Type B pancreatic cell (in vitro differentiated cells): ENCODE data around the gene TMEM131L. TPM values are rescaled to one million over a fixed set of nuclear protein-coding genes. Genes with fewer than 3 reads are reported as not detected.

ENCODE experiments used
- DNase-seq: peaks from one replicate; pipeline ENCODE4 v3.0.0; 2021; ENCODE audit warnings: mixed read lengths; ENCODE audit not compliant: unreplicated experiment; ENCODE audit errors: extremely low spot score
- H3K27ac Mint-ChIP-seq: 2 replicates; pipeline ENCODE4 v1.8.0; 2021; ENCODE audit warnings: mild to moderate bottlenecking, mixed read lengths
- H3K27me3 Mint-ChIP-seq: 2 replicates; pipeline ENCODE4 v1.8.0; 2021; ENCODE audit warnings: mixed read lengths
- H3K36me3 Mint-ChIP-seq: 2 replicates; pipeline ENCODE4 v1.8.0; 2021; ENCODE audit warnings: mixed read lengths
- H3K4me1 Mint-ChIP-seq: one replicate; pipeline ENCODE4 v1.8.0; 2021; ENCODE audit warnings: mixed read lengths; ENCODE audit not compliant: unreplicated experiment
- H3K4me3 Mint-ChIP-seq: 2 replicates; pipeline ENCODE4 v1.8.0; 2021; ENCODE audit warnings: mild to moderate bottlenecking, mixed read lengths
- H3K9me3 Mint-ChIP-seq: 2 replicates; pipeline ENCODE4 v1.8.0; 2021; ENCODE audit warnings: mixed read lengths
- total RNA-seq: library from RNA; stranded (reverse); gene quantifications from 2 replicates; pipeline ENCODE4 v1.2.1, GENCODE V29; 2021; ENCODE audit warnings: low replicate concordance
- TF ChIP-seq, protein P1 (sequence below): fragments of 200-600 bp; sonication (generic); conservative IDR thresholded peaks from 2 replicates; pipeline ENCODE4 v1.5.0; 2021; ENCODE audit warnings: antibody characterized with exemption, mild to moderate bottlenecking

Gene TMEM131L
- total RNA-seq, 1 donor from 2014 or later = 21.3 TPM

- DNase-seq = no peak
- Mint-ChIP-seq H3K36me3 (no peaks in the 10 kb centered on the region), H3K9me3 (no peaks in the 10 kb centered on the region), H3K27ac (no peak overlapping the region), H3K4me1 (peaks cover 10% of the 10 kb centered on the region), H3K27me3 (peaks cover 15% of the 10 kb centered on the region), H3K4me3 (no peak overlapping the region)
- TF ChIP-seq, protein P1, sequence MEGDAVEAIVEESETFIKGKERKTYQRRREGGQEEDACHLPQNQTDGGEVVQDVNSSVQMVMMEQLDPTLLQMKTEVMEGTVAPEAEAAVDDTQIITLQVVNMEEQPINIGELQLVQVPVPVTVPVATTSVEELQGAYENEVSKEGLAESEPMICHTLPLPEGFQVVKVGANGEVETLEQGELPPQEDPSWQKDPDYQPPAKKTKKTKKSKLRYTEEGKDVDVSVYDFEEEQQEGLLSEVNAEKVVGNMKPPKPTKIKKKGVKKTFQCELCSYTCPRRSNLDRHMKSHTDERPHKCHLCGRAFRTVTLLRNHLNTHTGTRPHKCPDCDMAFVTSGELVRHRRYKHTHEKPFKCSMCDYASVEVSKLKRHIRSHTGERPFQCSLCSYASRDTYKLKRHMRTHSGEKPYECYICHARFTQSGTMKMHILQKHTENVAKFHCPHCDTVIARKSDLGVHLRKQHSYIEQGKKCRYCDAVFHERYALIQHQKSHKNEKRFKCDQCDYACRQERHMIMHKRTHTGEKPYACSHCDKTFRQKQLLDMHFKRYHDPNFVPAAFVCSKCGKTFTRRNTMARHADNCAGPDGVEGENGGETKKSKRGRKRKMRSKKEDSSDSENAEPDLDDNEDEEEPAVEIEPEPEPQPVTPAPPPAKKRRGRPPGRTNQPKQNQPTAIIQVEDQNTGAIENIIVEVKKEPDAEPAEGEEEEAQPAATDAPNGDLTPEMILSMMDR = no peak
Measured at GRCh38 chr4:153652051-153652784, 186.1 kb downstream of the TMEM131L start.

DNA sequence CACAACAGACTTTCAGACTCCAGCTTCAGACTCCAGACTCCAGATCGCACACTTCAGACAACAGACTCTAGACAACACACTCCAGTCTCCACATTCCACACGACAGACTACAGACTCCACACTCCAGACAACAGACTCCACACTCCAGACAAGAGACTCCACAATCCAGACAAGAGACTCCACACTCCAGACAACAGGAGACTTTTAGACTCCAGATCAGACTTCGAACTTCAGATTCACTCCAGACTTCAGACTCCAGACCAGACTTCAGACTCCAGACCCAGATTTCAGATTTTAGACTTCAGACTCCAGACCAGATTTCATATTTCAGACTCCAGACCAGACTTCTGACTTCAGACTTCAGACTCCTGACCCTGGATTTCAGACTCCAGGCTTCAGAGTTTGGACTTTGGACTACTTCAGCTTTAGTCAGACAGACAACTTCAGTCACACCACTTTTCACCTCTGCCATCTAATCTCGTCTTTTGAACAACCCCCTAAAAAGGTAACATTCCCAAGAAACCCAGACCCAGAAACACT is 188.9 kb downstream of the TMEM131L start:
- no peak for DNase-seq
- no peak overlapping the region for H3K4me3 Mint-ChIP-seq
- H3K9me3 Mint-ChIP-seq = no peaks in the 10 kb centered on the region
- peaks cover 5% of the 10 kb centered on the region for H3K4me1 Mint-ChIP-seq
- H3K27me3 Mint-ChIP-seq = peaks cover 15% of the 10 kb centered on the region
- H3K27ac Mint-ChIP-seq = no peak overlapping the region
- TF ChIP-seq, protein P1 = no peak
- no peaks in the 10 kb centered on the region for H3K36me3 Mint-ChIP-seq

DNA sequence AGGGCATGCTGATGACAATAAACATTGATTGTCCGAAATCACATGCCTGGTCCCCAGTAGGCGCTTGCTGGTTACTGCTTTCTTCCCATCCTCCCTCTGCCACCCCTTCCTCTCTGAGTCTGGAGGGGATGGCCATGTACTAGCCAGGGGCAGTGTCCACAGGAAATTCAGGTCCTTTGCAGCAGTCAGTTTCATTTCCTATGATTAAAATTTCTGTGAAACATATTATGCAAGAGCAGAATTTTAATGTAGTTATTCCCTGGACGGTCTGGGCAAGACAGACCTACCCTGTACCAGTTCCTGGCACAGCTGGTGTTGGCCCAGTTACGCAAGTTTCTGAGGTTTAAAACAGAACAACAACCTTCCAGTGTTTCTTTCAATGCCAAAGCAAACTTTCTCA is 189.8 kb downstream of the TMEM131L start:
- peaks cover 5% of the 10 kb centered on the region for H3K4me1 Mint-ChIP-seq
- no peaks in the 10 kb centered on the region for H3K36me3 Mint-ChIP-seq
- H3K9me3 Mint-ChIP-seq = no peaks in the 10 kb centered on the region
- H3K4me3 Mint-ChIP-seq = no peak overlapping the region
- H3K27me3 Mint-ChIP-seq = peaks cover 15% of the 10 kb centered on the region
- DNase-seq = no peak
- TF ChIP-seq, protein P1 = no peak
- H3K27ac Mint-ChIP-seq = no peak overlapping the region

GRCh38 chr4:153661215-153661822 is 195.2 kb downstream of the TMEM131L start:
- H3K9me3 Mint-ChIP-seq = peaks cover 16% of the 10 kb centered on the region
- H3K36me3 Mint-ChIP-seq = no peaks in the 10 kb centered on the region
- no peak for DNase-seq
- H3K4me1 Mint-ChIP-seq = no peaks in the 10 kb centered on the region
- peaks cover 3% of the 10 kb centered on the region for H3K27me3 Mint-ChIP-seq
- TF ChIP-seq, protein P1 = no peak
- no peak overlapping the region for H3K27ac Mint-ChIP-seq
- no peak overlapping the region for H3K4me3 Mint-ChIP-seq

DNA sequence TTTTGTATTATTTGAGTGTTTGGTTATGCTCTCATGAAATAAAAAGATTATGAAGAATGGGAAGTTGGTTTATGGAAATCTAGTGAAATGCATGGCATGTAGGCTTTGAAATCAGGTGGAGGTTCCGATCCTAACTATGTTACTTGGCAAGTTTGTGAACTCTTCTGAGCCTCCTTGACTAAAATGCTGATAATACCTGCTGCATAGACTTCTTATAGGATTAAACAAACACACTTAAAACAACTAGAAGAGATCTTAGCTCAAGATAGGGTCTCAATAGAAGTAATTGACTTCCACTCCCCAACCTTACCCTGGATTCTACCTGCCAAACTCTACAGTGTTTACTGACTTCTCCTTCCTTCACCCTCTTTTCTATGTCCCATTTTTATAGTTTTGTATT is 195.7 kb downstream of the TMEM131L start:
- Mint-ChIP-seq H3K27ac (no peak overlapping the region), H3K4me1 (no peaks in the 10 kb centered on the region), H3K27me3 (peaks cover 3% of the 10 kb centered on the region), H3K36me3 (no peaks in the 10 kb centered on the region), H3K4me3 (no peak overlapping the region), H3K9me3 (peaks cover 16% of the 10 kb centered on the region)
- no peak for DNase-seq
- TF ChIP-seq, protein P1 = no peak
